Ureter (tissue), 1 donor: ENCODE measurements around the gene BATF. TPM values are rescaled to one million over a fixed set of nuclear protein-coding genes. Genes with fewer than 3 reads are reported as not detected.
A peak's percentile ranks its signal among the peaks of the same experiment; 100 is the strongest.

Experiments used
- DNase-seq: peaks from one replicate; pipeline ENCODE4 v3.0.0-alpha.2; 2020; ENCODE audit warnings: low spot score
- total RNA-seq: library from RNA; stranded (reverse); gene quantifications from one replicate; pipeline ENCODE4 v1.2.4, GENCODE V29; 2023
- donor health status: DM: yes; HTN: yes; CAD: no.

BATF gene
- total RNA-seq, 1 donor from 2014 or later = 19.4 TPM

- DNase-seq = no peak
These were observed 9.5 kb downstream of the BATF start for GRCh38 chr14:75531660-75532317.

GRCh38 chr14:75533791-75534555 is 11.7 kb downstream of the BATF start:
- DNase-seq = no peak

GRCh38 chr14:75535164-75535898 is 13.1 kb downstream of the BATF start:
- no peak for DNase-seq

- DNase-seq = no peak
These were observed 14.8 kb downstream of the BATF start for GRCh38 chr14:75537071-75537470.

- DNase-seq = no peak
These were observed 16.9 kb downstream of the BATF start for GRCh38 chr14:75539162-75539560.

GRCh38 chr14:75539561-75540478 is 17.6 kb downstream of the BATF start:
- DNase-seq = no peak

- DNase-seq = no peak
These were observed 18.2 kb downstream of the BATF start for GRCh38 chr14:75540479-75540851.

- peak; percentile 85 for DNase-seq
These were observed 20.4 kb downstream of the BATF start for GRCh38 chr14:75542588-75543091.

GRCh38 chr14:75543253-75543652 is 21.0 kb downstream of the BATF start:
- DNase-seq = no peak

GRCh38 chr14:75543786-75544185 is 21.5 kb downstream of the BATF start:
- DNase-seq = no peak

- no peak for DNase-seq
These were observed 23.6 kb downstream of the BATF start for GRCh38 chr14:75545907-75546306.

- no peak for DNase-seq
These were observed 25.4 kb downstream of the BATF start for GRCh38 chr14:75547552-75548250.

GRCh38 chr14:75548544-75548943 is 26.3 kb downstream of the BATF start:
- no peak for DNase-seq

GRCh38 chr14:75549169-75549568 is 26.9 kb downstream of the BATF start:
- no peak for DNase-seq

GRCh38 chr14:75551021-75551420 is 28.8 kb downstream of the BATF start:
- no peak for DNase-seq

- DNase-seq = no peak
These were observed 30.9 kb downstream of the BATF start for GRCh38 chr14:75553157-75553556.

GRCh38 chr14:75553761-75554364 is 31.6 kb downstream of the BATF start:
- no peak for DNase-seq

GRCh38 chr14:75554482-75554881 is 32.2 kb downstream of the BATF start:
- DNase-seq = no peak

GRCh38 chr14:75558440-75558839 is 36.2 kb downstream of the BATF start:
- no peak for DNase-seq

GRCh38 chr14:75559045-75559444 is 36.8 kb downstream of the BATF start:
- no peak for DNase-seq
